ENCODE measurements around the gene RXRG.

RXRG gene

GRCh38 chr1:165455111-165455510 lies 10.2 kb upstream of the RXRG start:
- TF ChIP-seq CTCF (IDR thresholded peaks at IDR 0.05; ENCODE audit: borderline replicate concordance, control extremely low read depth, extremely low read depth, insufficient read depth, missing control alignments), result no peak
- DNase-seq (ENCODE audit: low spot score), result no peak
- in situ Hi-C loops (cut with MboI; ENCODE audit: low sequenced_read_pairs, unreplicated experiment), result no loop called here

GRCh38 chr1:165454091-165454610 lies 9.2 kb upstream of the RXRG start:
- in situ Hi-C loops (cut with MboI; ENCODE audit: low sequenced_read_pairs, unreplicated experiment), result no loop called here
- DNase-seq (ENCODE audit: low spot score), result no peak
- no peak for TF ChIP-seq CTCF (IDR thresholded peaks at IDR 0.05; ENCODE audit: borderline replicate concordance, control extremely low read depth, extremely low read depth, insufficient read depth, missing control alignments)

GRCh38 chr1:165452336-165453130 lies 7.6 kb upstream of the RXRG start:
- in situ Hi-C loops (cut with MboI; ENCODE audit: low sequenced_read_pairs, unreplicated experiment), result no loop called here
- TF ChIP-seq CTCF (IDR thresholded peaks at IDR 0.05; ENCODE audit: borderline replicate concordance, control extremely low read depth, extremely low read depth, insufficient read depth, missing control alignments), result no peak
- DNase-seq (ENCODE audit: low spot score), result no peak

- in situ Hi-C loops (cut with MboI; ENCODE audit: low sequenced_read_pairs, unreplicated experiment), result no loop called here
- no peak for TF ChIP-seq CTCF (IDR thresholded peaks at IDR 0.05; ENCODE audit: borderline replicate concordance, control extremely low read depth, extremely low read depth, insufficient read depth, missing control alignments)
- DNase-seq (ENCODE audit: low spot score), result no peak
Measured at GRCh38 chr1:165451691-165452090, 6.8 kb upstream of the RXRG start.

GRCh38 chr1:165449131-165449530 lies 4.2 kb upstream of the RXRG start:
- no peak for DNase-seq (ENCODE audit: low spot score)
- TF ChIP-seq CTCF (IDR thresholded peaks at IDR 0.05; ENCODE audit: borderline replicate concordance, control extremely low read depth, extremely low read depth, insufficient read depth, missing control alignments), result no peak
- in situ Hi-C loops (cut with MboI; ENCODE audit: low sequenced_read_pairs, unreplicated experiment), result no loop called here

GRCh38 chr1:165445388-165445787 lies 462 bp upstream of the RXRG start:
- in situ Hi-C loops (cut with MboI; ENCODE audit: low sequenced_read_pairs, unreplicated experiment), result no loop called here
- DNase-seq (ENCODE audit: low spot score), result no peak
- no peak for TF ChIP-seq CTCF (IDR thresholded peaks at IDR 0.05; ENCODE audit: borderline replicate concordance, control extremely low read depth, extremely low read depth, insufficient read depth, missing control alignments)
